ENCODE measurements around the gene SLAMF9. TPM values are rescaled to one million over a fixed set of nuclear protein-coding genes. Genes with fewer than 3 reads are reported as not detected.

The SLAMF9 gene
- total and polyA plus RNA-seq, 4 donors, result 0.25 to 0.68 (median 0.64) TPM; not detected in 1

DNA sequence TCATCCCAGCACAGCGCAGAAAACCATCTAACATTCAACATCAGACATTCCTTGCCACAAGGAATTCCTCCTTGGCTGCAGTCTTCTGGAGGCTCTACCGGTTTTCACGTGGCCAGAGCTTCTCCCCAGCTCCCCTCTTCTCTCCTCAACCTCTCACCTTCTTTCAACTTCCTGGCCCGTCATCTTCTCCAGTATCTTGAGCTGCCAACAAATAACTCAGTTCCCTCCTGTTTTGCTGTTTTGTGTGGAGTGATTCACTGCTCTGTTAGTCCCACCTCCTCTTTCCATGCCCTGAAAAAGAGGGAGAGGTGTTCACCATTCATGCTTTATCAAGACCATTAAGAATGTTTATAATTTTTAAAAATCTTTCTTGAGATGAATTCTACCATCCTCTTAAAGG is 45.2 kb upstream of the SLAMF9 start:
- Histone ChIP-seq H3K9ac (ENCODE audit: low read depth in 1 of 2, low read length in 2 of 2) (no peak overlapping the region), H3K27ac (ENCODE audit: low read depth in 1 of 2, low read length in 2 of 2) (no peak overlapping the region), H3K27me3 (ENCODE audit: control insufficient read depth in 4 of 4, insufficient read depth in 4 of 4, low read length in 3 of 4) (no peaks in the 10 kb centered on the region), H3K4me3 (ENCODE audit: low read depth in 1 of 3, low read length in 3 of 3) (no peak overlapping the region), H3K4me1 (ENCODE audit: control insufficient read depth in 4 of 4, insufficient read depth in 4 of 4, low read length in 3 of 4) (no peaks in the 10 kb centered on the region), H3K9me3 (ENCODE audit: control insufficient read depth in 4 of 4, low read length in 3 of 4) (no peaks in the 10 kb centered on the region), H3K36me3 (ENCODE audit: control insufficient read depth in 4 of 4, insufficient read depth in 3 of 4, low read depth in 1 of 4, low read length in 3 of 4) (no peaks in the 10 kb centered on the region)
- WGBS, result 62% methylated on average over 4 of the region's 4 CpGs
- DNase-seq (ENCODE audit: low spot score), result no peak
- TF ChIP-seq FOXA1 (IDR thresholded peaks at IDR 0.05), result no peak
- no peak for TF ChIP-seq NR2F2 (IDR thresholded peaks at IDR 0.05)
- TF ChIP-seq RXRA (IDR thresholded peaks at IDR 0.05), result no peak
- TF ChIP-seq TAF1 (conservative IDR thresholded peaks at IDR 0.05), result no peak
- TF ChIP-seq, protein P1, sequence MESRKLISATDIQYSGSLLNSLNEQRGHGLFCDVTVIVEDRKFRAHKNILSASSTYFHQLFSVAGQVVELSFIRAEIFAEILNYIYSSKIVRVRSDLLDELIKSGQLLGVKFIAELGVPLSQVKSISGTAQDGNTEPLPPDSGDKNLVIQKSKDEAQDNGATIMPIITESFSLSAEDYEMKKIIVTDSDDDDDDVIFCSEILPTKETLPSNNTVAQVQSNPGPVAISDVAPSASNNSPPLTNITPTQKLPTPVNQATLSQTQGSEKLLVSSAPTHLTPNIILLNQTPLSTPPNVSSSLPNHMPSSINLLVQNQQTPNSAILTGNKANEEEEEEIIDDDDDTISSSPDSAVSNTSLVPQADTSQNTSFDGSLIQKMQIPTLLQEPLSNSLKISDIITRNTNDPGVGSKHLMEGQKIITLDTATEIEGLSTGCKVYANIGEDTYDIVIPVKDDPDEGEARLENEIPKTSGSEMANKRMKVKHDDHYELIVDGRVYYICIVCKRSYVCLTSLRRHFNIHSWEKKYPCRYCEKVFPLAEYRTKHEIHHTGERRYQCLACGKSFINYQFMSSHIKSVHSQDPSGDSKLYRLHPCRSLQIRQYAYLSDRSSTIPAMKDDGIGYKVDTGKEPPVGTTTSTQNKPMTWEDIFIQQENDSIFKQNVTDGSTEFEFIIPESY (IDR thresholded peaks at IDR 0.05), result no peak
- TF ChIP-seq MAX (IDR thresholded peaks at IDR 0.05), result no peak
- no peak for TF ChIP-seq HNF4A (conservative IDR thresholded peaks at IDR 0.05)
- TF ChIP-seq GABPA (IDR thresholded peaks at IDR 0.05 in 1 of 2, conservative IDR thresholded peaks at IDR 0.05 in 1 of 2), result no peak
- TF ChIP-seq HNF4G (IDR thresholded peaks at IDR 0.05), result no peak
- no peak for TF ChIP-seq REST (IDR thresholded peaks at IDR 0.05)

GRCh38 chr1:159996653-159997052 is 42.6 kb upstream of the SLAMF9 start:
- Histone ChIP-seq H3K27ac (ENCODE audit: low read depth in 1 of 2, low read length in 2 of 2) (no peak overlapping the region), H3K4me1 (ENCODE audit: control insufficient read depth in 4 of 4, insufficient read depth in 4 of 4, low read length in 3 of 4) (peaks cover 0 to 7% (median 5%) of the 10 kb centered on the region in 4 donors), H3K9ac (ENCODE audit: low read depth in 1 of 2, low read length in 2 of 2) (no peak overlapping the region), H3K27me3 (ENCODE audit: control insufficient read depth in 4 of 4, insufficient read depth in 4 of 4, low read length in 3 of 4) (no peaks in the 10 kb centered on the region), H3K9me3 (ENCODE audit: control insufficient read depth in 4 of 4, low read length in 3 of 4) (no peaks in the 10 kb centered on the region), H3K4me3 (ENCODE audit: low read depth in 1 of 3, low read length in 3 of 3) (no peak overlapping the region), H3K36me3 (ENCODE audit: control insufficient read depth in 4 of 4, insufficient read depth in 3 of 4, low read depth in 1 of 4, low read length in 3 of 4) (no peaks in the 10 kb centered on the region)
- DNase-seq (ENCODE audit: low spot score), result no peak
- TF ChIP-seq FOXA2 (IDR thresholded peaks at IDR 0.05) (no peak), SP1 (IDR thresholded peaks at IDR 0.05) (no peak), RXRA (IDR thresholded peaks at IDR 0.05) (no peak), TAF1 (conservative IDR thresholded peaks at IDR 0.05) (no peak), ATF3 (IDR thresholded peaks at IDR 0.05) (no peak), EGR1 (IDR thresholded peaks at IDR 0.05; ENCODE audit: low read depth in 2 of 2) (no peak), REST (IDR thresholded peaks at IDR 0.05) (no peak), JUND (IDR thresholded peaks at IDR 0.05) (no peak), NR2F2 (IDR thresholded peaks at IDR 0.05) (no peak), MAX (IDR thresholded peaks at IDR 0.05) (no peak), FOXA1 (IDR thresholded peaks at IDR 0.05) (no peak), HNF4G (IDR thresholded peaks at IDR 0.05) (no peak)
- TF ChIP-seq, protein P1 (IDR thresholded peaks at IDR 0.05), result no peak

Data from liver (tissue), 9 donors.